22Rv1 (cell line): ENCODE measurements around the gene SELENOS.

Source experiments
- H3K27ac ChIP-seq: fragments of 450-650 bp; 2 replicates; pipeline ENCODE4 v1.5.1; 2017
- ZFX ChIP-seq: fragments of 450-650 bp; IDR thresholded peaks from 2 replicates; pipeline ENCODE4 v1.6.1; 2017; ENCODE audit warnings: antibody characterized with exemption, borderline replicate concordance
- TF ChIP-seq, protein P1 (sequence below): fragments of 450-650 bp; IDR thresholded peaks from 2 replicates; pipeline ENCODE4 v1.5.1; 2017; ENCODE audit warnings: mild to moderate bottlenecking

SELENOS gene

GRCh38 chr15:101246391-101246790 lies 30.9 kb downstream of the SELENOS start:
- TF ChIP-seq, protein P1, sequence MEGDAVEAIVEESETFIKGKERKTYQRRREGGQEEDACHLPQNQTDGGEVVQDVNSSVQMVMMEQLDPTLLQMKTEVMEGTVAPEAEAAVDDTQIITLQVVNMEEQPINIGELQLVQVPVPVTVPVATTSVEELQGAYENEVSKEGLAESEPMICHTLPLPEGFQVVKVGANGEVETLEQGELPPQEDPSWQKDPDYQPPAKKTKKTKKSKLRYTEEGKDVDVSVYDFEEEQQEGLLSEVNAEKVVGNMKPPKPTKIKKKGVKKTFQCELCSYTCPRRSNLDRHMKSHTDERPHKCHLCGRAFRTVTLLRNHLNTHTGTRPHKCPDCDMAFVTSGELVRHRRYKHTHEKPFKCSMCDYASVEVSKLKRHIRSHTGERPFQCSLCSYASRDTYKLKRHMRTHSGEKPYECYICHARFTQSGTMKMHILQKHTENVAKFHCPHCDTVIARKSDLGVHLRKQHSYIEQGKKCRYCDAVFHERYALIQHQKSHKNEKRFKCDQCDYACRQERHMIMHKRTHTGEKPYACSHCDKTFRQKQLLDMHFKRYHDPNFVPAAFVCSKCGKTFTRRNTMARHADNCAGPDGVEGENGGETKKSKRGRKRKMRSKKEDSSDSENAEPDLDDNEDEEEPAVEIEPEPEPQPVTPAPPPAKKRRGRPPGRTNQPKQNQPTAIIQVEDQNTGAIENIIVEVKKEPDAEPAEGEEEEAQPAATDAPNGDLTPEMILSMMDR: no peak
- TF ChIP-seq ZFX: no peak
- no peak overlapping the region for H3K27ac ChIP-seq

DNA sequence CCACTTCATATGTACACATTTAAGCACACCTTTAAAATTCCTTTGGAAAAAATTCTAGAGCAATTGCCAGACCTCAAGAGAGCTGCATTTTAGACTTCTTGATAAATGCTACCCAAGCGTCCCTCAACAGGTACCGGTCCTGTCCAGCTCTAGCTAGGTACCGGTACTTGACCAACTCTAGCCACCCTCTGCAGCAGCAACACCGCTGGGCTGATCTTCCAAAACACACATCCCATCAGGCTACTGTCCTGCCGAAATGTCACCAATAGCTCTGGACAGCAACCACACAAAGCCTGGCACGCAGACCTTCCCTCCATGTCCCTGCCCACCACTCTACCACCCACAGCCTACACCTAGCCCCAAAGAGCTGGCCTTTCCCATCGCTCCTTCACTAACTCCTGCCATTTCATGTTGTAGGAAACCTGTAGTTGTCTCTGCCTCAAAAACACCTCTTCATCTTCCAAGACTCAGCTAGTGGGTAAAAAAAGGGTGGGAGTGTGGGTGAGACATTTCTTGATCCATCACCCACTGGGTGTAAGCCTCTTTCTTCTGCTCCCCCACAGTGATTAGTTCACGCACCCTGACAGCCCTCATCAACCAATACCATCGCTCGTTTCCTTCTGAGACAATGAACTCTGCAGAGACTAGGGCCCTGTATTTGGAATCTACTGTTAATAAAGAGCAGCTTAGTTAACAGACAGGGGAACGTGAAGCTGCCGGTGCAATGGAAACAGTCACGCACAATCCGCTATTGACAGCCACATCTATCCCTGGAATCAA lies 32.2 kb downstream of the SELENOS start:
- TF ChIP-seq, protein P1: no peak
- no peak for TF ChIP-seq ZFX
- no peak overlapping the region for H3K27ac ChIP-seq

DNA sequence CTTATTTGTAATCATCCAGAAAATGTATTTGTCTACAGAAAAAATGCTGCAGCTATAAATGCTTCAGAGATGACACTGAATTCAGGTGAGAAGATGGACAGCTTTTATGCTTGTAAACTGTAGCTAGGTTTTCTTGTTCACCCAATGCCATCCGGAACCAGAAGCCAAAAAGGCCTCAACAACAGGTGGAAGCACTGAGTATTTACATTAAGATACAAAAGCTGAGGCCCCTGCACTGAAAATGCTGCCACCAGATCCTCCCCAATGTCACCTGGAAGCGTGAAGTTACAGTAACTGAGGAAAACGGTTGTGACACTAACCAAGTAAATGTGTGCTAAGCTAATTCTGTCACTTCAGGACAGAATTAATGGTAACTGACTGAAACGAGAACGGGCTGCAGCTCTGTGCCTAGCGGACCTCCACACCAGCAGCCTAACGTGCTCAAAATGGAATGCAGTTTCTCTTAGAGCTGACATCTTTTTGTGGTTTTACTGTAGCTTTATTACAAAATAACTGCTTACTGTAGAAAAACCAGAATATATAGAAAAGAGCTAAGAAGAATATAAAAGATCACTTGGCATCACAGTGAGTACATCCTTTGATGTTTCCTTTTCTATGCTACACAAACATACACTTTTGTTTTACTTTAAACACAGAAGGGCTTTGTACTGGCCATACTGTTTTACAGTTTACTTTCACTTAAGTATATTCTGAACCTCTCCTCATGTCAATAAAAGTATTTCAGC lies 33.1 kb downstream of the SELENOS start:
- TF ChIP-seq ZFX: no peak
- TF ChIP-seq, protein P1: no peak
- H3K27ac ChIP-seq: no peak overlapping the region

DNA sequence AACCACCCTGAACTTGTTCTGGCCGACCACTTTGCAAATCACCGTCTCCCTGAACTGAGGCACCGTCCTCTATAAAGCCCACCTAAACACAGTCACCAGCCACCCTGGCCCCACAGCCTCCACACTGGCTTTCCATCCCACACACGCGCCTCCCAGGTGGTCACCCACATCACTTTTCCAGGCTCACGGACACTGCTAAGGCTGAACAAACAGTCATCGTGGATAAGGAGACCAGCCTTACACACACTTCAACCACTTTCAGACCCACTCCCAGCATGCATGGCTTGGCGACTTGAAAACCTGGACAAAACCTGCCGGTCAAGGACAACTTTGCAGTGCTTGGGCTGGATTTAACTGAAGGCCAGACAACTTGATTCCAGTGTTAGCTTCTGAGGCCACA lies 33.9 kb downstream of the SELENOS start:
- no peak for TF ChIP-seq ZFX
- TF ChIP-seq, protein P1: no peak
- H3K27ac ChIP-seq: no peak overlapping the region

- H3K27ac ChIP-seq: no peak overlapping the region
- TF ChIP-seq ZFX: no peak
- TF ChIP-seq, protein P1: no peak
These were observed 34.3 kb downstream of the SELENOS start for GRCh38 chr15:101242999-101243336.

DNA sequence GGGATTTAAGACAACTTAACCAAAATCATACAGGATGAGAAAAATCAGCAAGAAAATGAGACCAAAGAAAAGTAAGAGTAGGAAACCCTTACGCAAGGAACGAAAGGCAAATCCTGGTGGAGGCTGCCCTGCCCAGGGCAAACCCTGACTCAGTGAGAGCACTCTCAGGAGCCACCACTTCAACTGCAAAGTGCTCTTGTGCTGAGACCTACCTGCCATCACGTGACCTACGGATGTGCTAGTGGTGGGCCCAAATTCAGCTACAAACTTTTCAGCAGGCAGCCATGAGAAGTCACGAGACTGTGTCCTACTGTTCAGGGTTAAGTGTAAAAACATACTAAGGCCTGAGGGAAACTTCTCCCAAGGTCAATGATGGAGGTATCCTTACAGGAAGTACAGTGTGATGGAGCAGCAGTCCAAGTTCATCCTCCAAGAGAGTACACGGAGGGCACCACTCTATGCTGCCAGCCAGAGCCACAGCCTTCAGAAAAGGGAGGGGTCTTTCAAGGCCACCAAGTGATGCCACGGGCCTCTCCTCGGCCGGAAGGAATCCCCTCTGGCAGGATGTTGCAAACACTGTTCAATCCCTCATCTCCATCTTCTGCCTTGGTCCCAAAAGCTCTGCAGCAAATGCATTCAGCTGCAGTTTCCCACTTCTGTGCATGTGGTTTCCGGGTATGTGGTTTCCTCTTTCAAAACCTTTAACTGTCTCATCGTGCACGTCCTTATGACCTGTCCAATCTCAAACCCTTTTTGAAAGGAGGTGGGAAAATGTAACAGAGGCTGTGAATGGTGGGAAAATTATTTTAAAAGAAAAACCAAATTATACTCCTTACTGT lies 34.9 kb downstream of the SELENOS start:
- H3K27ac ChIP-seq: no peak overlapping the region
- TF ChIP-seq, protein P1: no peak
- TF ChIP-seq ZFX: no peak

DNA sequence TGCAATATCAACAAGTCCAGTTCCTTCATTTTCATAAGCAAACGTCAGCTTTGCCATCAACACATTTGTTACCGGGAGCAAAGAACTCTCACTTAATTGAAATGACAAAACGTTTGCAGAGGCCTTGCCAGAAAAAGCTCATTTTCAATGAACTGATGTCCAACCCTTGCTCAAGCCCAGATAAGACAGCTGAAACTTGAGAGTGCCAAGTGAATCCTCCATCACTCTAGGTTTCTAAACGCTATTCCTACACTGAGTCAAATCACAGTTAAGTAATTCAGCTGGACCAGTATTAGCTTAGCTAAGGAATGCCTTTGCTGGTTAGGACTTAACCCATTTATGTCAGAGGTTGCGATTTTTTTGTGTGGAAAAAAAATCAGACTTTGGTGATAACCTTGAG lies 36.9 kb downstream of the SELENOS start:
- no peak for TF ChIP-seq ZFX
- TF ChIP-seq, protein P1: no peak
- H3K27ac ChIP-seq: no peak overlapping the region
